HCT116 (cell line): ENCODE data around the gene PRKCA.

Source experiments
- CTCF ChIP-seq, 3 experiments: fragments of 200-600 bp in 1 of 3; sonication (generic) in 1 of 3; IDR thresholded peaks in 2 of 3; conservative IDR thresholded peaks in 1 of 3; 2 replicates each; pipeline ENCODE4 v1.5.1; 2012 to 2017; ENCODE audit warnings: low read depth in 2 of 3, low read length in 2 of 3, antibody characterized with exemption in 1 of 3, borderline replicate concordance in 1 of 3, control low read depth in 1 of 3, mild to moderate bottlenecking in 1 of 3, mixed read lengths in 1 of 3, mixed run types in 1 of 3, moderate library complexity in 1 of 3; ENCODE audit not compliant: insufficient read depth in 1 of 3
- JUND ChIP-seq: IDR thresholded peaks from 2 replicates; pipeline ENCODE4 v1.6.1; 2012
- POLR2A ChIP-seq: IDR thresholded peaks from 2 replicates; pipeline ENCODE4 v1.7.0; 2011; ENCODE audit warnings: borderline replicate concordance; ENCODE audit not compliant: insufficient read depth, insufficient read length; ENCODE audit errors: extremely low read depth
- POLR2AphosphoS5 ChIP-seq: IDR thresholded peaks from 2 replicates; pipeline ENCODE4 v1.6.1; 2011; ENCODE audit warnings: mild to moderate bottlenecking, low read depth, low read length, moderate library complexity
- REST ChIP-seq: IDR thresholded peaks from 2 replicates; pipeline ENCODE4 v1.6.1; 2012; ENCODE audit warnings: low read depth
- TCF7L2 ChIP-seq: IDR thresholded peaks from 2 replicates; pipeline ENCODE4 v1.7.0; 2011; ENCODE audit warnings: borderline replicate concordance, inconsistent platforms; ENCODE audit not compliant: insufficient read depth, insufficient read length; ENCODE audit errors: extremely low read depth
- ZNF274 ChIP-seq: fragments of 200-500 bp; sonication (Bioruptor generic); IDR thresholded peaks from 2 replicates; pipeline ENCODE4 v1.6.1; 2014; ENCODE audit warnings: mild to moderate bottlenecking, low read depth, low read length, inconsistent platforms

GRCh38 chr17:66450852-66451158 lies 148.4 kb downstream of the PRKCA start:
- TF ChIP-seq POLR2AphosphoS5 (no peak), ZNF274 (no peak), CTCF (IDR thresholded peaks at IDR 0.05 in 2 of 3, conservative IDR thresholded peaks at IDR 0.05 in 1 of 3; ENCODE audit: borderline replicate concordance in 1 of 3, insufficient read depth in 1 of 3, low read depth in 2 of 3, low read length in 2 of 3) (no peak), JUND (no peak), TCF7L2 (no peak), POLR2A (no peak), REST (no peak)
